ENCODE data around the gene MEIS2.

DNA sequence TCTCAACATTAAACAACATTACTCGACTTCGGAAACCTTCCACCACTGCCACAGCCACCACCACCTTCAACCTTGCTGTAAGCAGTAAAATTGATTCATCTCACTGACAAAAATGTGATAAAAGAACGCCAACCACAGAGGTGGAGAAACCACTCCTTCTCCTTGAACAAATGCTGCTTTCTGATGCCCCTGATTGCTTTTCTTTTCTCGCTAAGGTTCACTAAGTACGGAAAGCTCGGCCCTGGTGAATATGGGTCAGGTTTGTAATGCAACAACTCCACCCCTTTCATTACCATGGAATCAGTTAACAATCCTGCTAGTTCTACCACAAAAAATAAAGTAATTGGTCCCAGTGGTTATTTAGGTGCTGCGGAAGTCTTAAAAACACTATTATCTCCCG is 44.9 kb downstream of the MEIS2 start:
- TF ChIP-seq ESRRA (CRISPR knock-in tag; IDR thresholded peaks at IDR 0.05; ENCODE audit: low read depth) (no peak), MYC (CRISPR knock-in tag; IDR thresholded peaks at IDR 0.05; ENCODE audit: borderline replicate concordance) (no peak), ZNF710 (CRISPR knock-in tag; IDR thresholded peaks at IDR 0.05; ENCODE audit: borderline replicate concordance) (no peak), ZNF547 (CRISPR knock-in tag; IDR thresholded peaks at IDR 0.05) (no peak), CTCF (CRISPR knock-in tag; IDR thresholded peaks at IDR 0.05) (no peak)

Measured in HepG2 (cell line).